ENCODE measurements around the gene PNMT.

PNMT gene

GRCh38 chr17:39670746-39671145 is 2.5 kb downstream of the PNMT start:
- no peak for DNase-seq

GRCh38 chr17:39671651-39672521 is 3.6 kb downstream of the PNMT start:
- no peak for DNase-seq

GRCh38 chr17:39672522-39673334 is 4.5 kb downstream of the PNMT start:
- DNase-seq, result no peak

- DNase-seq, result no peak
Measured at GRCh38 chr17:39673335-39674081, 5.3 kb downstream of the PNMT start.

GRCh38 chr17:39674179-39674578 is 5.9 kb downstream of the PNMT start:
- DNase-seq, result no peak

GRCh38 chr17:39674702-39675389 is 6.6 kb downstream of the PNMT start:
- DNase-seq, result no peak

- DNase-seq, result no peak
Measured at GRCh38 chr17:39675390-39676082, 7.3 kb downstream of the PNMT start.

GRCh38 chr17:39676198-39676819 is 8.1 kb downstream of the PNMT start:
- no peak for DNase-seq

GRCh38 chr17:39677072-39677471 is 8.8 kb downstream of the PNMT start:
- no peak for DNase-seq

- DNase-seq, result no peak
Measured at GRCh38 chr17:39677542-39678339, 9.5 kb downstream of the PNMT start.

- no peak for DNase-seq
Measured at GRCh38 chr17:39678340-39679116, 10.3 kb downstream of the PNMT start.

GRCh38 chr17:39679521-39680192 is 11.4 kb downstream of the PNMT start:
- no peak for DNase-seq

GRCh38 chr17:39683295-39683939 is 15.2 kb downstream of the PNMT start:
- no peak for DNase-seq

- DNase-seq, result no peak
Measured at GRCh38 chr17:39684369-39685192, 16.3 kb downstream of the PNMT start.

GRCh38 chr17:39687101-39687545 is 18.9 kb downstream of the PNMT start:
- no peak for DNase-seq

GRCh38 chr17:39687546-39688474 is 19.6 kb downstream of the PNMT start, which contains the start of gene PGAP3:
TSS of gene PGAP3 (minus strand) at chr17:39688057. CDS start at chr17:39688014, 43 bp downstream.
- DNase-seq, result peak; percentile 95
